OCI-LY1 (cell line): ENCODE measurements around the gene SPATA33.
"Not testable (repeated sequence)": the region's sequence is repeated elsewhere in the genome, so short reads cannot be mapped to it uniquely, and the experiment has no call there.

Source experiments
- H2AFZ ChIP-seq: fragments of 200-600 bp; sonication (generic), shearing (Covaris generic); 2 replicates; pipeline ENCODE4 v1.6.0; 2014; ENCODE audit warnings: antibody characterized with exemption, mild to moderate bottlenecking, low read length
- H3F3A ChIP-seq: fragments of 200-600 bp; sonication (generic), shearing (Covaris generic); 2 replicates; pipeline ENCODE4 v1.6.0; 2014; ENCODE audit warnings: mild to moderate bottlenecking, antibody characterized with exemption, low read length, moderate library complexity; ENCODE audit not compliant: insufficient read depth
- H3K27ac ChIP-seq: fragments of 200-600 bp; sonication (generic); 2 replicates; pipeline ENCODE4 v1.5.1; 2014; ENCODE audit warnings: low read length, mixed run types, mild to moderate bottlenecking, low read depth; ENCODE audit not compliant: poor library complexity, severe bottlenecking
- H3K27me3 ChIP-seq: fragments of 200-600 bp; sonication (generic); 2 replicates; pipeline ENCODE4 v1.6.0; 2014; ENCODE audit warnings: antibody characterized with exemption, mild to moderate bottlenecking, low read length, moderate library complexity; ENCODE audit not compliant: insufficient read depth
- H3K36me3 ChIP-seq: fragments of 200-600 bp; sonication (generic); 2 replicates; pipeline ENCODE4 v1.6.1; 2014; ENCODE audit warnings: mild to moderate bottlenecking, antibody characterized with exemption, low read length, moderate library complexity, mixed read lengths; ENCODE audit not compliant: insufficient read depth
- H3K4me1 ChIP-seq: fragments of 200-600 bp; sonication (generic); 2 replicates; pipeline ENCODE4 v1.5.1; 2014; ENCODE audit warnings: mild to moderate bottlenecking, low read length, moderate library complexity; ENCODE audit not compliant: insufficient read depth, severe bottlenecking
- H3K4me2 ChIP-seq: fragments of 200-600 bp; sonication (generic), shearing (Covaris generic); 2 replicates; pipeline ENCODE4 v1.6.1; 2014; ENCODE audit warnings: low read length
- H3K4me3 ChIP-seq: fragments of 200-600 bp; sonication (generic); 2 replicates; pipeline ENCODE4 v1.5.1; 2014; ENCODE audit warnings: low read length, low read depth, mild to moderate bottlenecking, mixed read lengths; ENCODE audit not compliant: poor library complexity, severe bottlenecking
- H3K79me2 ChIP-seq: fragments of 200-600 bp; shearing (Covaris generic); 2 replicates; pipeline ENCODE4 v1.6.1; 2016; ENCODE audit warnings: mixed run types, low read length, mixed read lengths; ENCODE audit not compliant: insufficient read depth
- H3K9ac ChIP-seq: fragments of 200-600 bp; sonication (generic), shearing (Covaris generic); 2 replicates; pipeline ENCODE4 v1.6.1; 2014; ENCODE audit warnings: mild to moderate bottlenecking, low read length, mixed read lengths
- H3K9me2 ChIP-seq: fragments of 200-600 bp; sonication (generic), shearing (Covaris generic); 2 replicates; pipeline ENCODE4 v1.6.1; 2014; ENCODE audit warnings: low read depth, mild to moderate bottlenecking, low read length, mixed read lengths
- H3K9me3 ChIP-seq: fragments of 200-600 bp; shearing (Covaris generic); 2 replicates; pipeline ENCODE4 v1.6.1; 2014; ENCODE audit warnings: low read length, mixed read lengths
- H4K20me1 ChIP-seq: fragments of 200-600 bp; sonication (generic), shearing (Covaris generic); 2 replicates; pipeline ENCODE4 v1.6.0; 2016; ENCODE audit warnings: mild to moderate bottlenecking, low read length; ENCODE audit not compliant: insufficient read depth
- CTCF ChIP-seq: fragments of 200-600 bp; sonication (generic), shearing (Covaris generic); IDR thresholded peaks from 2 replicates; pipeline ENCODE4 v1.5.1; 2017; ENCODE audit warnings: mild to moderate bottlenecking, antibody characterized with exemption, low read length, moderate library complexity, mixed read lengths
- EZH2 ChIP-seq: fragments of 200-600 bp; sonication (generic), shearing (Covaris generic); IDR thresholded peaks from 2 replicates; pipeline ENCODE4 v1.8.0; 2017; ENCODE audit warnings: borderline replicate concordance, mixed run types, mild to moderate bottlenecking, antibody characterized with exemption, low read length, moderate library complexity, mixed read lengths

SPATA33 gene

GRCh38 chr16:89691986-89692569, 34.4 kb downstream of the SPATA33 start:
- no peaks in the 10 kb centered on the region for H4K20me1 ChIP-seq
- TF ChIP-seq EZH2 = no peak
- TF ChIP-seq CTCF = no peak
- peaks cover 71% of the 10 kb centered on the region for H3K36me3 ChIP-seq
- no peaks in the 10 kb centered on the region; the same call in 1 of the 2 replicates for H3K79me2 ChIP-seq
- H3K9ac ChIP-seq = no peak overlapping the region
- no peaks in the 10 kb centered on the region for H3K9me2 ChIP-seq
- no peaks in the 10 kb centered on the region for H3K9me3 ChIP-seq
- no peaks in the 10 kb centered on the region for H3K27me3 ChIP-seq
- peaks cover 11% of the 10 kb centered on the region for H3K4me1 ChIP-seq
- H3K27ac ChIP-seq = no peak overlapping the region
- H3F3A ChIP-seq = no peaks in the 10 kb centered on the region
- no peak overlapping the region for H3K4me2 ChIP-seq
- no peak overlapping the region for H3K4me3 ChIP-seq
- H2AFZ ChIP-seq = no peak overlapping the region

GRCh38 chr16:89693289-89693731, 35.7 kb downstream of the SPATA33 start:
- no peaks in the 10 kb centered on the region for H3K79me2 ChIP-seq
- no peak overlapping the region for H3K4me2 ChIP-seq
- no peaks in the 10 kb centered on the region for H3F3A ChIP-seq
- no peak for TF ChIP-seq CTCF
- no peak for TF ChIP-seq EZH2
- H2AFZ ChIP-seq = no peak overlapping the region
- no peak overlapping the region for H3K9ac ChIP-seq
- H3K4me1 ChIP-seq = peaks cover under 1% of the 10 kb centered on the region
- no peaks in the 10 kb centered on the region for H3K9me3 ChIP-seq
- peaks cover 69% of the 10 kb centered on the region for H3K36me3 ChIP-seq
- no peak overlapping the region for H3K4me3 ChIP-seq
- no peaks in the 10 kb centered on the region for H3K9me2 ChIP-seq
- no peaks in the 10 kb centered on the region for H4K20me1 ChIP-seq
- H3K27me3 ChIP-seq = no peaks in the 10 kb centered on the region
- no peak overlapping the region for H3K27ac ChIP-seq

- no peaks in the 10 kb centered on the region for H3F3A ChIP-seq
- H3K36me3 ChIP-seq = peaks cover 67% of the 10 kb centered on the region
- H2AFZ ChIP-seq = no peak overlapping the region
- no peaks in the 10 kb centered on the region for H3K79me2 ChIP-seq
- H3K9me3 ChIP-seq = no peaks in the 10 kb centered on the region
- no peaks in the 10 kb centered on the region for H4K20me1 ChIP-seq
- TF ChIP-seq EZH2 (no peak), CTCF (no peak)
- H3K27me3 ChIP-seq = no peaks in the 10 kb centered on the region
- no peaks in the 10 kb centered on the region for H3K4me1 ChIP-seq
- H3K27ac ChIP-seq = no peak overlapping the region
- H3K9me2 ChIP-seq = no peaks in the 10 kb centered on the region
- H3K4me2 ChIP-seq = no peak overlapping the region
- H3K9ac ChIP-seq = no peak overlapping the region
- no peak overlapping the region for H3K4me3 ChIP-seq
These were observed 36.5 kb downstream of the SPATA33 start for GRCh38 chr16:89693931-89694783.

GRCh38 chr16:89694784-89695085, 37.1 kb downstream of the SPATA33 start:
- not testable (repeated sequence) for H3K9ac ChIP-seq, H3K4me2 ChIP-seq, H4K20me1 ChIP-seq, H3K27me3 ChIP-seq, H3F3A ChIP-seq, H3K9me2 ChIP-seq, H3K27ac ChIP-seq, H3K9me3 ChIP-seq, H3K4me1 ChIP-seq, H3K79me2 ChIP-seq, H3K4me3 ChIP-seq, H2AFZ ChIP-seq
- peaks cover 64% of the 10 kb centered on the region for H3K36me3 ChIP-seq
